Measurements from ENCODE around the gene GLG1.
"Not testable (repeated sequence)": the region's sequence is repeated elsewhere in the genome, so short reads cannot be mapped to it uniquely, and the experiment has no call there.

The GLG1 gene

GRCh38 chr16:74537746-74538145 lies 69.2 kb downstream of the GLG1 start:
- not testable (repeated sequence) for DNase-seq (ENCODE audit: low read depth in 3 of 3)

- not testable (repeated sequence) for DNase-seq (ENCODE audit: low read depth in 3 of 3)
These were observed 72.3 kb downstream of the GLG1 start for GRCh38 chr16:74534650-74535049.

DNA sequence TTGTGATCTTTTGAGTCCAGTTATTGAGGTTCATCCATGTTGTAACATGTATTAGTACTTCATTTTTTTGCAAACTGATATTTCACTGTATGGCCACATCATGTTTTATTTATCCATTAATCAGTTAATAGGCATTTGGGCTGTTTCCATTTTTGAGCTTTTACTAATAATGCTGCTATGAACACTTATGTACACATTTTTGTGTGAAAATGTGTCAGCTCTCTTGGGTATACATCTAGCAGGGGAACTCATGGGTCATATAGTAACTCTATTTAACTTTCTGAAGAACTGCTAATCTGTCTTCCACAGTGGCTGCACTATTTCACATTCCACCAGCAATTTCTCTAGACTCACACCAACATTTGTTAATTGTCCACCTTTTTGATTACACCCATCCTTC lies 82.0 kb downstream of the GLG1 start:
- no peak for DNase-seq (ENCODE audit: low read depth in 3 of 3)

DNA sequence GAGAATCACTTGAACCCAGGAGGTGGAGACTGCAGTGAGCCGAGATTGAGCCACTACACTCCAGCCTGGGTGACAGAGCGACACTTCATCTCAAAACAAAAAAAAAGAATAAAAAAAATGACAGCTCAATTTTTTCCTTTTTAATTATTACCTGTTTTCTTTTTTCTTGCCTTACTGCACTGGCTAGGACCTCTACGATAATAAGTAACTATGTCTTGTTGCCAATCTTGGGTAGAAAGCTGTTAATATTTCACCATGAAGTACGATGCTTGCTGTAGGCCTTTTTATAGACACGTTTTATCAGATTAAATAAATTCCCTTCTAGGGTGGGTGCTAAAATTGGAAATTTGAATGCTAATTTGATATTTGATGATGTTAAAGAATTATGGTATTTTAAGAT lies 82.8 kb downstream of the GLG1 start:
- DNase-seq (ENCODE audit: low read depth in 3 of 3), result no peak

GRCh38 chr16:74523706-74524105 lies 83.2 kb downstream of the GLG1 start:
- not testable (repeated sequence) for DNase-seq (ENCODE audit: low read depth in 3 of 3)

GRCh38 chr16:74522160-74522559 lies 84.8 kb downstream of the GLG1 start:
- no peak for DNase-seq (ENCODE audit: low read depth in 3 of 3)

- DNase-seq (ENCODE audit: low read depth in 3 of 3), result no peak
These were observed 85.2 kb downstream of the GLG1 start for GRCh38 chr16:74521691-74522090.

DNA sequence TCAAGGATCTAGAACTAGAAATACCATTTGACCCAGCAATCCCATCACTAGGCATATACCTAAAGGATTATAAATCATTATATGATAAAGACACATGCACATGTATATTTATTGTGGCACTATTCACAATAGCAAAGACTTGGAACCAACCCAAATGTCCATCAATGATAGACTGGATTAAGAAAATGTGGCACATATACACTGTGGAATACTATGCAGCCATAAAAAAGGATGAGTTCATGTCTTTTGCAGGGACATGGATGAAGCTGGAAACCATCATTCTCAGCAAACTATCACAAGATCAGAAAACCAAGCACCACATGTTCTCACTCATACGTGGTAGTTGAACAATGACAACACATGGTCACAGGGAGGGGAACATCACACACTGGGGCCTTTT lies 88.0 kb downstream of the GLG1 start:
- not testable (repeated sequence) for DNase-seq (ENCODE audit: low read depth in 3 of 3)

- DNase-seq (ENCODE audit: low read depth in 3 of 3), result no peak
These were observed 95.0 kb downstream of the GLG1 start for GRCh38 chr16:74511961-74512360.

- no peak for DNase-seq (ENCODE audit: low read depth in 3 of 3)
These were observed 101.9 kb downstream of the GLG1 start for GRCh38 chr16:74505011-74505410.

GRCh38 chr16:74503412-74503811 lies 103.5 kb downstream of the GLG1 start:
- DNase-seq (ENCODE audit: low read depth in 3 of 3), result no peak

DNA sequence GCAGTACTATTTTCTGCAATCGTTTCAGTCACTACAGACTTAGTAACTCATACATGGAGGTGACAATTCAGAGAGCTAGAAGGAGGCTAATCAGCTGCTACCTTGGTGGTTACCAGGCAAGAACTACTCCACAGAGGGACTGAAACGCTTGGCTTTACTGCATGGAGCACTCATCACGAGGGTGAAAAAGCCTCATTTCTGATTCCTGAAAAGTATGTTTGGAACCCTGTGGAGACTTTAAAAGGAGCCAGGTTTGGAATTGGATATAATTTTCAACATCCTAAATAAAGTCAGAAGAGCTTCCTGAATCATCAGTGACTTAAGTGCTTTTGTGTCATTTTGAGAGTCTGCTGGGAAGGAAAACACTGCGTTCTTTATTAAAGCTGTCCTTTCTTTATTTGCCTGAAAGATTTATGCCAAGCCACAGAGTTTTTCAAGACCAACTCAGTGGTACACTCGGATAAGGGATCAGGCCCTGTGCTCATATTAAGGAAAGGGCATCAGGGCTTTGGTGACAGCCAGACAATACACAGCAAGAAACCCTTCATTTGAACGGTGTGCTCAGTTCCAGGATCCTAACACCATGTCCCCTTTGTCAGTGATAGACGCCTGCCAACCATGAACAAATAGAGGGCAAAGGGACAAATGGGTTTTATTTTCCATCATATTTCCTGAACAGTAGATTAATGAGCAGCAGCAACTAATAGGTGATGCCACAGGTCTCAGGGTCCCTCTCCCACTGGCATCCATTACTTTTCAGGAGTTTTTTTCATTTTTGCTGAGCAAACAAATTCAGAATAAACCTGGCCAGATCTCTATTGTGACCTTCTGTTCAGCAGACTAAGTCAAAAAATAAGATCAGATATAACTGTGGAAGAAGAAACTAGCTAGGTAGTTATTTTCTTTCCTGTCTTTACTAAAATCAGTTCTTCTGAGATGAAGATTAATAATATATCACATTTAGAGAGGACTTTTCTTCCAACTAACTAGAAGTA lies 105.1 kb downstream of the GLG1 start:
- DNase-seq (ENCODE audit: low read depth in 3 of 3), result no peak

- DNase-seq (ENCODE audit: low read depth in 3 of 3), result no peak
These were observed 106.0 kb downstream of the GLG1 start for GRCh38 chr16:74500907-74501306.

GRCh38 chr16:74499114-74499513 lies 107.8 kb downstream of the GLG1 start:
- no peak for DNase-seq (ENCODE audit: low read depth in 3 of 3)

- DNase-seq (ENCODE audit: low read depth in 3 of 3), result no peak
These were observed 109.2 kb downstream of the GLG1 start for GRCh38 chr16:74497761-74498160.

DNA sequence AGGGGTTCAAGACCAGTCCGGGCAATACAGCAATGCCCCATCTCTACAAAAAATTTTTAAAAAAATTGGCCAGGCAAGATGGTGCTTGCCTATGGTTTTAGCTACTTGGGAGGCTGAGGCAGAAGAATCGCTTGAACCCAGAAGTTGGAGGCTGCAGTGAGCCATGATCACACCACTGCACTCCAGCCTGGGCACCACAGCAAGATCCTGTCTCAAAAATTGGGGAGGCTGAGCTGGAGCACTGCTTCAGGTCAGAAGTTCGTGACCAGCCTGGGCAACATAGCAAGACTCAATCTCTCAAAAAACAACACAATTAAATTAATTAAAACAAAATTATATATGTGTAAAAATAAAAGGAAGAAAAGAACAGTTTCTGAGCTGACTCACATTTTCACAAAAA lies 110.9 kb downstream of the GLG1 start:
- no peak for DNase-seq (ENCODE audit: low read depth in 3 of 3)

DNA sequence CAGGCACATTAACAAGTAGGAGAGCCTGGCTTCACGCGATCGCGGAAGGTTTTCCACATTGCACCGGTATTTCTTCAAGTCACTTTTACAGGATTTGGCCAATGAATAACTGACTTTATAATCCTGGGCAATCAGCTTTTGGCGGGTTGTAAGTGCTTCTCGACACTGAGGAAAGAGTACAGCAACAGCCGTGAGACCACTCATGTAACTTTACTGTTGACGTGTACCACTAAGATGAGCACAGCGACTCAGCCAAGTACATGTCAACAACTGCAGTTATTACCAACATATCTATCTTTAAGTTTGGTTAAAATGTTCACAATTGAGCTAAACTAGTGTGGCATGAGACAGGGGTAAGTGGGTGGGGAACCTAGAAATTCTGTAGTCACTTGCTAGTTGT lies 113.9 kb downstream of the GLG1 start:
- DNase-seq (ENCODE audit: low read depth in 3 of 3), result no peak

- no peak for DNase-seq (ENCODE audit: low read depth in 3 of 3)
These were observed 119.0 kb downstream of the GLG1 start for GRCh38 chr16:74487634-74488495.

GRCh38 chr16:74485916-74486315 lies 121.0 kb downstream of the GLG1 start:
- no peak for DNase-seq (ENCODE audit: low read depth in 3 of 3)

DNA sequence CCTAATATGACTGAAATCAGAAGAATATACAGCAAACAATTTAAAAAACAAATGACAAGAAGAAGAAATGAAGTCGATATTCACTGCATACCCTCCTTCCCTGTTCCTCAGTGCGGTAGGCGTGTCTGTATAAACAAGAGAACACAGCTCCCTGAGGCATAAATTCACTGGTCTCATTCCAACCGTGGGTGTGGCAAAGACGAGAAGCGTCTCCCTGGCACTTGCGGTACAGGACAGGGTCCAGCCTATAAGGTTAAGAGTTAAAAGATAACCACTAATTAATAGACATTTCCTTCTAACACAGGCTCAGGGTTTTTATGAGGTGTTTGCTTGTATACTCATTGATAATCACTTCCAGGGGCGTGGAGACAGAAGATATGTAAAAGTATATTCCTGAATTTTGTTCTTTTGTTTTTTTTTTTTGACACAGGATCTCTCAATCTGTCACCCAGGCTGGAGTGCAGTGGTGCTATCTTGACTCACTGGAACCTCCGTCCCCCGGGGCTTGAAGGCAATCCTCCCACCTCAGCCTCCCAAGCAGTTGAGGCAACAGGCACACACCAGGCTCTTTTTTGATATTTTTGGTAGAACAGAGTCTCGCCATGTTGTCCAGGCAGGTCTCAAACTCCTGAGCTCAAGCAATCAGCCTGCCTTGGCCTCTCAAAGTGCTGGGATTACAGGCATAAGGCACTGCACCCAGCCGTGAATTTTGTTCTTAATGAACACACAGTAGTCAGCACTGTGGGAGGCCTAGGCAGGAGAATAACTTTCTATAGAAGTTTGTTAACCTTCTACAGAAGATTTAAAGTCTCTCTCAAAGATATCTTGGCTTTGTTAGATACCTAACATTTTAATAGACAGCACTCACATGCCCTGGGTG lies 126.5 kb downstream of the GLG1 start:
- no peak for DNase-seq (ENCODE audit: low read depth in 3 of 3)

GRCh38 chr16:74477226-74477625 lies 129.7 kb downstream of the GLG1 start:
- no peak for DNase-seq (ENCODE audit: low read depth in 3 of 3)

DNA sequence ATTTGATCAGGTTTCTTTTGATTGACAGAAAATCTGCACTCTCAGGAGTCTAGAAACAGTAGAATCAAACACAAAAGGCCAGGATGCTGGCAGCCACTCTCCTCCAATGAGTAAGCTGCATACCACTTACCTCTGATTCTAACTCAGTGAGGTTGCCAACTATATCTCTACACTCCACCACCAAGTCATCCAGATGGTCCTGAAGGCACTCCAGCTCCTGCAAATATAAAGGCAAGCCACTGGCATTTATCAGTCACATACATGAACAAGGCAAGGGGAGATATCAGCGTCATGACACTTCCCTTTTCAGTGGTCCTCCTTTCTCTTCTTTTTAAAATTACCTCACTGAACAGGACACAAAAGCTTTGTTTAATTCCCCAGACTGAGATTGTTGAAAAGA lies 132.5 kb downstream of the GLG1 start:
- DNase-seq (ENCODE audit: low read depth in 3 of 3), result no peak
